ENCODE data around the gene MED26. TPM values are rescaled to one million over a fixed set of nuclear protein-coding genes. Genes with fewer than 3 reads are reported as not detected.

The MED26 gene
- total and polyA plus RNA-seq, 2 of the 13 experiments (the other 11 are each of a cell fraction or from before 2014, with no cell fraction given): 3.5 to 3.8 TPM

DNA sequence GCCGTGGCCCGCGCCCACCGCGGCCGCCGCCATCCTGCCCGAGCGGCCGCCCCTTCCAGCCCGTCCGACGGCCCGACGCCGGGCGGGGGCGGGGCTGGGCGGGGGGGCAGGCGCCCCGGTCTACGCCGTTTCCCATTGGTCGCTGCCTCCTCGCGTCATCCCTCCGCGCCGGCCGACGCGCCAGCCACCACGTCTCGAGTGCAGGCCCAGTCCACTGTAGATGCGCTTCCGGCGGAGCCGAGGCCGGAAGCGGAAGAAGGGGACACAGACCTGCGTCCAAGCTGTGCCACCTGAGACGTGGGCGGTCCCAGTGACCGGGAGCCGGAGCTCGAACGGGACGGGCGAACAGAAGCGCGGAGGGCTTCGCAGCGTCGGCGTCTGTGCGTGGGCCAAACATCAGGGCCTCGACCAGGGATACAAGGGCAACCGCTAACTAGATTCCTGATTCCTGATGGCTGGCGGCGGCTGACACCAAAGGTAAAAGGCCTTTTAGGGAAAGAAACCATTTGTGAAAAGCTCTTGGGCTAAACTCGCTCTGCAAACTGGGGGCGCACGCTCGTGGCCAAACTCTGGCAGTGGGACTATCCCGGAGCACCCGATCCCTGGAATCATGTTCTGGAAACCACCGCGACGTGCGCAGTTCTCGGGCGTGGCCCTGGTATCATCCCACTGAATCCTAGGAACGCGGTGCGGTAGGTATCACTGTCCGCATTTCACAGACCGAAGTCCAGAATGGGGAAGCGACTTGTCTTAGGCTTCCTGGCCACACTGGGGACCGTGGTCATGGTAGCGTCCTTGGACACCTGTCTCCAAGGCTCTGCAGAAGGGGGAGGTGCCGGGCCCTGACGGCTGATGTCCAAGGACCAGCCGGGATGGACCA lies 55.4 kb downstream of the MED26 start, which contains the start of gene SLC35E1 (continued):
- 0 out of 2 replicates have a peak, but pooled peaks have one; percentile 77 for TF ChIP-seq AHR (CRISPR knock-in tag; IDR thresholded peaks at IDR 0.05)
- peak; percentile 95 for TF ChIP-seq ARID4A (CRISPR knock-in tag; IDR thresholded peaks at IDR 0.05; ENCODE audit: borderline replicate concordance)
- TF ChIP-seq, protein P1, sequence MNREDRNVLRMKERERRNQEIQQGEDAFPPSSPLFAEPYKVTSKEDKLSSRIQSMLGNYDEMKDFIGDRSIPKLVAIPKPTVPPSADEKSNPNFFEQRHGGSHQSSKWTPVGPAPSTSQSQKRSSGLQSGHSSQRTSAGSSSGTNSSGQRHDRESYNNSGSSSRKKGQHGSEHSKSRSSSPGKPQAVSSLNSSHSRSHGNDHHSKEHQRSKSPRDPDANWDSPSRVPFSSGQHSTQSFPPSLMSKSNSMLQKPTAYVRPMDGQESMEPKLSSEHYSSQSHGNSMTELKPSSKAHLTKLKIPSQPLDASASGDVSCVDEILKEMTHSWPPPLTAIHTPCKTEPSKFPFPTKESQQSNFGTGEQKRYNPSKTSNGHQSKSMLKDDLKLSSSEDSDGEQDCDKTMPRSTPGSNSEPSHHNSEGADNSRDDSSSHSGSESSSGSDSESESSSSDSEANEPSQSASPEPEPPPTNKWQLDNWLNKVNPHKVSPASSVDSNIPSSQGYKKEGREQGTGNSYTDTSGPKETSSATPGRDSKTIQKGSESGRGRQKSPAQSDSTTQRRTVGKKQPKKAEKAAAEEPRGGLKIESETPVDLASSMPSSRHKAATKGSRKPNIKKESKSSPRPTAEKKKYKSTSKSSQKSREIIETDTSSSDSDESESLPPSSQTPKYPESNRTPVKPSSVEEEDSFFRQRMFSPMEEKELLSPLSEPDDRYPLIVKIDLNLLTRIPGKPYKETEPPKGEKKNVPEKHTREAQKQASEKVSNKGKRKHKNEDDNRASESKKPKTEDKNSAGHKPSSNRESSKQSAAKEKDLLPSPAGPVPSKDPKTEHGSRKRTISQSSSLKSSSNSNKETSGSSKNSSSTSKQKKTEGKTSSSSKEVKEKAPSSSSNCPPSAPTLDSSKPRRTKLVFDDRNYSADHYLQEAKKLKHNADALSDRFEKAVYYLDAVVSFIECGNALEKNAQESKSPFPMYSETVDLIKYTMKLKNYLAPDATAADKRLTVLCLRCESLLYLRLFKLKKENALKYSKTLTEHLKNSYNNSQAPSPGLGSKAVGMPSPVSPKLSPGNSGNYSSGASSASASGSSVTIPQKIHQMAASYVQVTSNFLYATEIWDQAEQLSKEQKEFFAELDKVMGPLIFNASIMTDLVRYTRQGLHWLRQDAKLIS (CRISPR knock-in tag; IDR thresholded peaks at IDR 0.05): no peak
- TF ChIP-seq ZNF558 (CRISPR knock-in tag; IDR thresholded peaks at IDR 0.05; ENCODE audit: borderline replicate concordance): 0 out of 2 replicates have a peak, but pooled peaks have one; percentile 28
- peak; percentile 71; the same call in 1 of the 2 replicates for TF ChIP-seq DMAP1 (CRISPR knock-in tag; IDR thresholded peaks at IDR 0.05)
- TF ChIP-seq RFX3 (CRISPR knock-in tag; IDR thresholded peaks at IDR 0.05): peak; percentile 80
- TF ChIP-seq RFXANK (CRISPR knock-in tag; IDR thresholded peaks at IDR 0.05): no peak
- TF ChIP-seq ZNF180 (CRISPR knock-in tag; IDR thresholded peaks at IDR 0.05; ENCODE audit: borderline replicate concordance, low read depth): no peak
- TF ChIP-seq, protein P2, sequence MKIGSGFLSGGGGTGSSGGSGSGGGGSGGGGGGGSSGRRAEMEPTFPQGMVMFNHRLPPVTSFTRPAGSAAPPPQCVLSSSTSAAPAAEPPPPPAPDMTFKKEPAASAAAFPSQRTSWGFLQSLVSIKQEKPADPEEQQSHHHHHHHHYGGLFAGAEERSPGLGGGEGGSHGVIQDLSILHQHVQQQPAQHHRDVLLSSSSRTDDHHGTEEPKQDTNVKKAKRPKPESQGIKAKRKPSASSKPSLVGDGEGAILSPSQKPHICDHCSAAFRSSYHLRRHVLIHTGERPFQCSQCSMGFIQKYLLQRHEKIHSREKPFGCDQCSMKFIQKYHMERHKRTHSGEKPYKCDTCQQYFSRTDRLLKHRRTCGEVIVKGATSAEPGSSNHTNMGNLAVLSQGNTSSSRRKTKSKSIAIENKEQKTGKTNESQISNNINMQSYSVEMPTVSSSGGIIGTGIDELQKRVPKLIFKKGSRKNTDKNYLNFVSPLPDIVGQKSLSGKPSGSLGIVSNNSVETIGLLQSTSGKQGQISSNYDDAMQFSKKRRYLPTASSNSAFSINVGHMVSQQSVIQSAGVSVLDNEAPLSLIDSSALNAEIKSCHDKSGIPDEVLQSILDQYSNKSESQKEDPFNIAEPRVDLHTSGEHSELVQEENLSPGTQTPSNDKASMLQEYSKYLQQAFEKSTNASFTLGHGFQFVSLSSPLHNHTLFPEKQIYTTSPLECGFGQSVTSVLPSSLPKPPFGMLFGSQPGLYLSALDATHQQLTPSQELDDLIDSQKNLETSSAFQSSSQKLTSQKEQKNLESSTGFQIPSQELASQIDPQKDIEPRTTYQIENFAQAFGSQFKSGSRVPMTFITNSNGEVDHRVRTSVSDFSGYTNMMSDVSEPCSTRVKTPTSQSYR (CRISPR knock-in tag; IDR thresholded peaks at IDR 0.05; ENCODE audit: borderline replicate concordance): no peak; the same call in 1 of the 2 replicates
- TF ChIP-seq, protein P3, sequence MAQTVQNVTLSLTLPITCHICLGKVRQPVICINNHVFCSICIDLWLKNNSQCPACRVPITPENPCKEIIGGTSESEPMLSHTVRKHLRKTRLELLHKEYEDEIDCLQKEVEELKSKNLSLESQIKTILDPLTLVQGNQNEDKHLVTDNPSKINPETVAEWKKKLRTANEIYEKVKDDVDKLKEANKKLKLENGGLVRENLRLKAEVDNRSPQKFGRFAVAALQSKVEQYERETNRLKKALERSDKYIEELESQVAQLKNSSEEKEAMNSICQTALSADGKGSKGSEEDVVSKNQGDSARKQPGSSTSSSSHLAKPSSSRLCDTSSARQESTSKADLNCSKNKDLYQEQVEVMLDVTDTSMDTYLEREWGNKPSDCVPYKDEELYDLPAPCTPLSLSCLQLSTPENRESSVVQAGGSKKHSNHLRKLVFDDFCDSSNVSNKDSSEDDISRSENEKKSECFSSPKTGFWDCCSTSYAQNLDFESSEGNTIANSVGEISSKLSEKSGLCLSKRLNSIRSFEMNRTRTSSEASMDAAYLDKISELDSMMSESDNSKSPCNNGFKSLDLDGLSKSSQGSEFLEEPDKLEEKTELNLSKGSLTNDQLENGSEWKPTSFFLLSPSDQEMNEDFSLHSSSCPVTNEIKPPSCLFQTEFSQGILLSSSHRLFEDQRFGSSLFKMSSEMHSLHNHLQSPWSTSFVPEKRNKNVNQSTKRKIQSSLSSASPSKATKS (CRISPR knock-in tag; IDR thresholded peaks at IDR 0.05): no peak
- TF ChIP-seq CAMTA2 (CRISPR knock-in tag; IDR thresholded peaks at IDR 0.05; ENCODE audit: borderline replicate concordance): no peak
- TF ChIP-seq ZNF136 (CRISPR knock-in tag; IDR thresholded peaks at IDR 0.05; ENCODE audit: low read depth): peak; percentile 89; the same call in 1 of the 2 replicates
- no peak for TF ChIP-seq MTF2 (CRISPR knock-in tag; IDR thresholded peaks at IDR 0.05; ENCODE audit: borderline replicate concordance)
- 0 out of 2 replicates have a peak, but pooled peaks have one; percentile 35 for TF ChIP-seq SOX5 (CRISPR knock-in tag; IDR thresholded peaks at IDR 0.05; ENCODE audit: borderline replicate concordance)
